HCT116 (cell line): ENCODE data around the gene TPK1. TPM values are rescaled to one million over a fixed set of nuclear protein-coding genes. Genes with fewer than 3 reads are reported as not detected.

ENCODE experiments used
- ATAC-seq: fragments of 200-7000 bp; cut with Tn5 transposase; 2 replicates; pipeline ENCODE4 v1.9.1; 2020; ENCODE audit warnings: mild to moderate bottlenecking, moderate library complexity
- BruUV-seq: library from RNA; stranded (reverse); fragments of 400-500 nt; replicated peaks from 2 replicates; lab custom pipeline; 2021; lab: Mats Ljungman, UMichigan
- CTCF ChIA-PET: fragments of 300-600 bp; sonication (Branson Sonifier 250); formaldehyde crosslinking; loops from one replicate; lab custom pipeline; 2021; ENCODE audit warnings: antibody characterized with exemption; lab: Charles Lee
- POLR2A ChIA-PET: fragments of 300-600, 350-600 bp; sonication (Branson Sonifier 250); formaldehyde crosslinking; loops from one replicate; lab custom pipeline; 2021; ENCODE audit warnings: antibody characterized with exemption; lab: Charles Lee
- RAD21 ChIA-PET, 2 experiments: fragments of 300-600 bp; sonication (Branson Sonifier 250); formaldehyde crosslinking; loops; one replicate each; lab custom pipeline; 2023; ENCODE audit warnings: low total read pairs in 2 of 2; ENCODE audit not compliant: uncharacterized antibody in 2 of 2, unreplicated experiment in 2 of 2, low non-redundant PET in 1 of 2; lab: Charles Lee
- DNase-seq: peaks from one replicate; pipeline ENCODE4 v3.0.0-alpha.2; 2010; ENCODE audit warnings: low read depth, low spot score
- H2AFZ ChIP-seq: fragments of 200-600 bp; shearing (Covaris generic), sonication (generic); 2 replicates; pipeline ENCODE4 v1.6.1; 2017; ENCODE audit warnings: low read depth, mixed run types, mixed read lengths, antibody characterized with exemption, low read length; ENCODE audit not compliant: poor library complexity, severe bottlenecking
- H3K27ac ChIP-seq: 2 replicates; pipeline ENCODE4 v1.5.1; 2012; ENCODE audit warnings: low read depth, low read length
- H3K27me3 ChIP-seq: fragments of 200-600 bp; sonication (generic); 2 replicates; pipeline ENCODE4 v1.6.1; 2016; ENCODE audit warnings: mixed run types, low read length, mixed read lengths; ENCODE audit not compliant: insufficient read depth
- H3K36me3 ChIP-seq, 2 experiments: fragments of 200-500 bp in 1 of 2; fragments of 200-600 bp in 1 of 2; sonication (Bioruptor generic) in 1 of 2; sonication (generic) in 1 of 2; 2 replicates each; pipeline versions ENCODE4 v1.5.1 to v1.6.1; 2014 to 2016; ENCODE audit warnings: low read length in 2 of 2, inconsistent platforms in 1 of 2, mixed read lengths in 1 of 2, mixed run types in 1 of 2; ENCODE audit not compliant: insufficient read depth in 2 of 2, control insufficient read depth in 1 of 2
- H3K4me1 ChIP-seq, 2 experiments: fragments of 200-600 bp in 1 of 2; sonication (generic) in 1 of 2; 2 replicates each; pipeline versions ENCODE4 v1.5.1 to v1.6.1; 2012 to 2017; ENCODE audit warnings: low read length in 2 of 2, inconsistent platforms in 1 of 2, mild to moderate bottlenecking in 1 of 2, mixed read lengths in 1 of 2, mixed run types in 1 of 2, moderate library complexity in 1 of 2; ENCODE audit not compliant: insufficient read depth in 2 of 2, control insufficient read depth in 1 of 2
- H3K4me2 ChIP-seq: fragments of 200-600 bp; sonication (generic); 2 replicates; pipeline ENCODE4 v1.6.1; 2017; ENCODE audit warnings: mixed run types, low read length, mixed read lengths
- H3K4me3 ChIP-seq, 2 experiments: fragments of 200-600 bp in 1 of 2; sonication (generic) in 1 of 2; replicated peaks in 1 of 2; 2 replicates each; pipeline ENCODE4 v1.5.1; 2011 to 2016; ENCODE audit warnings: low read length in 2 of 2, control low read depth in 1 of 2, low read depth in 1 of 2, mild to moderate bottlenecking in 1 of 2, mixed read lengths in 1 of 2, mixed run types in 1 of 2
- H3K79me2 ChIP-seq: fragments of 200-600 bp; sonication (generic); 2 replicates; pipeline ENCODE4 v1.6.1; 2017; ENCODE audit warnings: mild to moderate bottlenecking, mixed run types, low read length, moderate library complexity, mixed read lengths; ENCODE audit not compliant: insufficient read depth
- H3K9ac ChIP-seq: fragments of 200-600 bp; sonication (generic); 2 replicates; pipeline ENCODE4 v1.6.1; 2016; ENCODE audit warnings: low read length, mixed read lengths
- H3K9me2 ChIP-seq: fragments of 200-600 bp; sonication (generic), shearing (Covaris generic); 2 replicates; pipeline ENCODE4 v1.6.1; 2017; ENCODE audit warnings: mixed run types, mild to moderate bottlenecking, moderate library complexity; ENCODE audit not compliant: insufficient read depth
- H3K9me3 ChIP-seq, 2 experiments: fragments of 200-500 bp in 1 of 2; fragments of 200-600 bp in 1 of 2; sonication (Bioruptor generic) in 1 of 2; sonication (generic) in 1 of 2; 2 replicates each; pipeline ENCODE4 v1.6.1; 2014 to 2017; ENCODE audit warnings: low read length in 2 of 2, mixed read lengths in 2 of 2, inconsistent platforms in 1 of 2, low read depth in 1 of 2, mild to moderate bottlenecking in 1 of 2, mixed run types in 1 of 2, moderate library complexity in 1 of 2; ENCODE audit not compliant: control insufficient read depth in 1 of 2, insufficient read depth in 1 of 2
- H4K20me1 ChIP-seq: fragments of 200-600 bp; sonication (generic), shearing (Covaris generic); 2 replicates; pipeline ENCODE4 v1.6.1; 2017; ENCODE audit warnings: mixed run types, mild to moderate bottlenecking, moderate library complexity; ENCODE audit not compliant: insufficient read depth
- ATF3 ChIP-seq: IDR thresholded peaks from 2 replicates; pipeline ENCODE4 v1.6.1; 2012
- CBX3 ChIP-seq: IDR thresholded peaks from 2 replicates; pipeline ENCODE4 v1.6.1; 2012; ENCODE audit warnings: low read depth
- CEBPB ChIP-seq: IDR thresholded peaks from 2 replicates; pipeline ENCODE4 v1.6.1; 2012; ENCODE audit warnings: low read depth
- EGR1 ChIP-seq: IDR thresholded peaks from 2 replicates; pipeline ENCODE4 v1.6.1; 2012; ENCODE audit warnings: low read depth
- ELF1 ChIP-seq: IDR thresholded peaks from 2 replicates; pipeline ENCODE4 v1.6.1; 2012; ENCODE audit warnings: low read depth, borderline replicate concordance
- EZH2 ChIP-seq: fragments of 200-600 bp; sonication (generic); IDR thresholded peaks from 2 replicates; pipeline ENCODE4 v1.6.1; 2017; ENCODE audit warnings: antibody characterized with exemption, mixed run types
- EZH2phosphoT487 ChIP-seq: fragments of 200-600 bp; IDR thresholded peaks from 2 replicates; pipeline ENCODE4 v1.6.1; 2018; ENCODE audit warnings: antibody characterized with exemption, borderline replicate concordance
- MAX ChIP-seq: IDR thresholded peaks from 2 replicates; pipeline ENCODE4 v1.6.1; 2012
- POLR2AphosphoS5 ChIP-seq: IDR thresholded peaks from 2 replicates; pipeline ENCODE4 v1.6.1; 2011; ENCODE audit warnings: mild to moderate bottlenecking, low read depth, low read length, moderate library complexity
- SIN3A ChIP-seq: IDR thresholded peaks from 2 replicates; pipeline ENCODE4 v1.6.1; 2012; ENCODE audit warnings: low read depth
- SP1 ChIP-seq: IDR thresholded peaks from 2 replicates; pipeline ENCODE4 v1.6.1; 2012; ENCODE audit warnings: low read depth
- SRF ChIP-seq: IDR thresholded peaks from 2 replicates; pipeline ENCODE4 v1.6.1; 2012; ENCODE audit warnings: low read depth
- TCF7L2 ChIP-seq: IDR thresholded peaks from 2 replicates; pipeline ENCODE4 v1.7.0; 2011; ENCODE audit warnings: borderline replicate concordance, inconsistent platforms; ENCODE audit not compliant: insufficient read depth, insufficient read length; ENCODE audit errors: extremely low read depth
- ZNF274 ChIP-seq: fragments of 200-500 bp; sonication (Bioruptor generic); IDR thresholded peaks from 2 replicates; pipeline ENCODE4 v1.6.1; 2014; ENCODE audit warnings: mild to moderate bottlenecking, low read depth, low read length, inconsistent platforms
- intact Hi-C: fragments of 100-400 bp; cut with micrococcal nuclease; formaldehyde crosslinking; loops from 2 replicates; pipeline ENCODE4 v1.10.0; 2022
- total RNA-seq: library from RNA; stranded (reverse); gene quantifications from one replicate; pipeline ENCODE4 v1.2.1, GENCODE V29; 2021; ENCODE audit not compliant: unreplicated experiment

The TPK1 gene
- total RNA-seq, 1 experiment from 2014 or later, result 5.4 TPM

- no peak overlapping the region for H3K4me3 ChIP-seq
- H4K20me1 ChIP-seq, result no peaks in the 10 kb centered on the region
- POLR2A ChIA-PET, result no interaction called here
- H3K79me2 ChIP-seq, result no peaks in the 10 kb centered on the region
- H3K36me3 ChIP-seq, result no peaks in the 10 kb centered on the region
- H2AFZ ChIP-seq, result no peak overlapping the region
- no peaks in the 10 kb centered on the region for H3K9me3 ChIP-seq
- RAD21 ChIA-PET, result no interaction called here
- H3K9me2 ChIP-seq, result no peaks in the 10 kb centered on the region
- intact Hi-C loops, result no loop called here
- no peaks in the 10 kb centered on the region for H3K27me3 ChIP-seq
- H3K9ac ChIP-seq, result no peak overlapping the region
- ATAC-seq, result no peak
- no peak overlapping the region for H3K27ac ChIP-seq
- H3K4me1 ChIP-seq, result no peaks in the 10 kb centered on the region
- no TSS peak for BruUV-seq
- no peak overlapping the region for H3K4me2 ChIP-seq
- no peak for TF ChIP-seq TCF7L2
- no peak for TF ChIP-seq EZH2phosphoT487
- no peak for TF ChIP-seq MAX
- no peak for TF ChIP-seq SIN3A
- TF ChIP-seq CEBPB, result no peak
- TF ChIP-seq ZNF274, result no peak
- TF ChIP-seq EZH2, result no peak
- no peak for TF ChIP-seq ELF1
- TF ChIP-seq CBX3, result no peak
- no peak for TF ChIP-seq EGR1
- no peak for TF ChIP-seq SRF
- TF ChIP-seq SP1, result no peak
- TF ChIP-seq ATF3, result no peak
- TF ChIP-seq POLR2AphosphoS5, result no peak
- CTCF ChIA-PET, result no interaction called here
- no peak for DNase-seq
Measured at GRCh38 chr7:144842377-144842851, 6.6 kb upstream of the TPK1 start.
